Measurements from ENCODE around the gene PRM3. TPM values are rescaled to one million over a fixed set of nuclear protein-coding genes. Genes with fewer than 3 reads are reported as not detected.

PRM3 gene
- total RNA-seq, 1 experiment from 2014 or later = not detected

DNA sequence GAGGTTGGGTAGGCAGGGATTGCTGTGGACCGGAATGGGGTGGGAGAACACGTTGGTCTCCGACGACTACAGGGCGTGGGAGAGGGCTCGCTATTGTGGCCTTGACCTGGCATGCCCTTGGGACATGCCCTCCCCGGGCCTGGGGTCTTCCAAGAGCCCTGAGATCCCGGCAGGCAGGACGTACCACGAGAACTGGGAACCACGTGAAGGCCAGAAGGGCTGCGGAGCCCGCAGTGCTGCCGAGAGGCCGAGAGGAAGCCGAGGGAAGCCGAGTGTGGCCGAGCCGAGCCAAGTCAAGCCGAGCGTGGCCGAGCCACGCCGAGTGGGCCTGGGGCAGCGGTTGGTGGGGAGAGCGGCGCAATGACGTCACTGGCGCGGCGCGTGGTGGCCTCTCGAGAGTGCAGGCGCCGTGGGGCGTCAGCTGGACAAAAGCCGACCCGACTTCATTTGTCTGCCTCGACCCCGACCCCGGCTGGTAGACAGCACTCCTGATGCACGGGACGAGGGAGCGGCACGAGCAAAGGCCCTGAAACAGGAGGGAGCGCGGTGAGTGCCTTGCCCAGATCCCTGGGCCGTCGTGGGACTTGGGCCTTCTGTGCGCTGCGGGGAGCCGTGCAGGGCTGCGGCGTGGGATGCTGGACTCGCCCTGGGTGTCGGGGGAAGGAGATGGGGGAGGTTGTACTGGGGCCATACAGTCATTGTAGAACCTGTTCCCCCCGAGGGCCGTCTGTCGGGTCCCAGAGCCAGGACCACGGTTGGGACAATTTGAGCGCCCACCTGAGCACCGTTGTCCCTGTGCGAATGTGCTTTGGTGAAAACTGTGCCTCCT lies 24.0 kb downstream of the PRM3 start:
- H2AFZ ChIP-seq (ENCODE audit: low read length) = no peak overlapping the region
- H2AK5ac ChIP-seq (ENCODE audit: insufficient read length, low read length) = no peak overlapping the region
- no peak overlapping the region for H3K18ac ChIP-seq (ENCODE audit: insufficient read length, low read depth, low read length)
- no peak overlapping the region for H3K4me3 Mint-ChIP-seq
- H3K27ac Mint-ChIP-seq = peak overlapping the region in 1 of 3 experiments; percentile 50; a peak in 2 of 7 replicates
- no peaks in the 10 kb centered on the region for H3K4me1 ChIP-seq (ENCODE audit: insufficient read depth, low read length)
- H2BK12ac ChIP-seq (ENCODE audit: insufficient read length, low read depth, low read length) = no peak overlapping the region
- no peaks in the 10 kb centered on the region for H3K9me3 Mint-ChIP-seq
- no peak overlapping the region for H3K14ac ChIP-seq (ENCODE audit: insufficient read depth, low read length)
- H3K56ac ChIP-seq (ENCODE audit: insufficient read length, low read depth, low read length) = no peak overlapping the region
- H2BK20ac ChIP-seq (ENCODE audit: low read depth, low read length, poor library complexity, severe bottlenecking) = no peak overlapping the region
- H3K79me2 ChIP-seq (ENCODE audit: insufficient read depth, low read length) = peaks cover 4% of the 10 kb centered on the region; the same call in 1 of the 2 replicates
- no peak overlapping the region for H3K9ac ChIP-seq (ENCODE audit: extremely low read depth, insufficient read length, low read length)
- H2BK5ac ChIP-seq (ENCODE audit: insufficient read length, low read length) = no peak overlapping the region
- H3K23ac ChIP-seq (ENCODE audit: insufficient read length, low read depth, low read length) = no peak overlapping the region
- H4K20me1 ChIP-seq (ENCODE audit: control insufficient read depth, insufficient read depth, insufficient read length) = peaks cover 6% of the 10 kb centered on the region
- peaks cover 16 to 18% of the 10 kb centered on the region in 2 experiments for H3K4me1 Mint-ChIP-seq
- no peak overlapping the region for H3K27ac ChIP-seq (ENCODE audit: insufficient read length, low read depth, low read length)
- H4K91ac ChIP-seq (ENCODE audit: insufficient read length, low read depth, low read length) = no peak overlapping the region
- H3K4me2 ChIP-seq (ENCODE audit: insufficient read depth, insufficient read length, low read length) = no peak overlapping the region
- TF ChIP-seq, protein P1, sequence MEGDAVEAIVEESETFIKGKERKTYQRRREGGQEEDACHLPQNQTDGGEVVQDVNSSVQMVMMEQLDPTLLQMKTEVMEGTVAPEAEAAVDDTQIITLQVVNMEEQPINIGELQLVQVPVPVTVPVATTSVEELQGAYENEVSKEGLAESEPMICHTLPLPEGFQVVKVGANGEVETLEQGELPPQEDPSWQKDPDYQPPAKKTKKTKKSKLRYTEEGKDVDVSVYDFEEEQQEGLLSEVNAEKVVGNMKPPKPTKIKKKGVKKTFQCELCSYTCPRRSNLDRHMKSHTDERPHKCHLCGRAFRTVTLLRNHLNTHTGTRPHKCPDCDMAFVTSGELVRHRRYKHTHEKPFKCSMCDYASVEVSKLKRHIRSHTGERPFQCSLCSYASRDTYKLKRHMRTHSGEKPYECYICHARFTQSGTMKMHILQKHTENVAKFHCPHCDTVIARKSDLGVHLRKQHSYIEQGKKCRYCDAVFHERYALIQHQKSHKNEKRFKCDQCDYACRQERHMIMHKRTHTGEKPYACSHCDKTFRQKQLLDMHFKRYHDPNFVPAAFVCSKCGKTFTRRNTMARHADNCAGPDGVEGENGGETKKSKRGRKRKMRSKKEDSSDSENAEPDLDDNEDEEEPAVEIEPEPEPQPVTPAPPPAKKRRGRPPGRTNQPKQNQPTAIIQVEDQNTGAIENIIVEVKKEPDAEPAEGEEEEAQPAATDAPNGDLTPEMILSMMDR (conservative IDR thresholded peaks at IDR 0.05) = no peak
- H3T11ph ChIP-seq (ENCODE audit: low read length) = no peak overlapping the region
- H3K23me2 ChIP-seq (ENCODE audit: insufficient read length, low read depth, low read length, poor library complexity, severe bottlenecking) = no peaks in the 10 kb centered on the region
- H3K79me1 ChIP-seq (ENCODE audit: insufficient read depth, low read depth, low read length, poor library complexity, severe bottlenecking) = no peaks in the 10 kb centered on the region
- peaks cover 5 to 11% (median 8%) of the 10 kb centered on the region in 3 experiments; a peak in 6 of 7 replicates for H3K36me3 Mint-ChIP-seq (ENCODE audit: insufficient read depth in 1 of 3, low read depth in 3 of 3)
- no peak overlapping the region for H4K8ac ChIP-seq (replicated peaks; ENCODE audit: insufficient read length, low read depth, low read length)
- no peaks in the 10 kb centered on the region for H3K9me3 ChIP-seq (ENCODE audit: control insufficient read depth, low read depth, low read length)
- no CpG with 5 or more reads among the region's 63 CpGs for WGBS (ENCODE audit: extremely low coverage, insufficient read length, low lambda C conversion rate)
- no peak overlapping the region for H2BK120ac ChIP-seq (ENCODE audit: low read depth, low read length, poor library complexity, severe bottlenecking)
- H4K5ac ChIP-seq (ENCODE audit: insufficient read length, low read depth, low read length) = no peak overlapping the region
- peaks cover 1% of the 10 kb centered on the region; the same call in 1 of the 2 replicates for H3K27me3 Mint-ChIP-seq (ENCODE audit: low read depth)
- no peak overlapping the region for H3K4ac ChIP-seq (ENCODE audit: low read depth, low read length)
- H2BK15ac ChIP-seq (ENCODE audit: low read depth, low read length) = no peak overlapping the region
- H3K27me3 ChIP-seq (ENCODE audit: insufficient read depth, low read length) = no peaks in the 10 kb centered on the region
- DNase-seq = no peak

All from H9 (cell line).